ENCODE data around the gene MYOM1.

- TF ChIP-seq CTCF (conservative IDR thresholded peaks at IDR 0.05) (no peak), ZFX (IDR thresholded peaks at IDR 0.05) (no peak)
Measured at GRCh38 chr18:3150688-3151087, 69.1 kb downstream of the MYOM1 start.
